A549 (cell line): ENCODE data around the gene ODC1.

Experiments used
- CBX2 ChIP-seq: fragments of 200-600 bp; sonication (generic); IDR thresholded peaks from 2 replicates; pipeline ENCODE4 v1.6.1; 2016; ENCODE audit warnings: low read depth, mild to moderate bottlenecking, borderline replicate concordance
- CEBPB ChIP-seq, 2 experiments: fragments of >200 bp in 1 of 2; sonication (Bioruptor Twin) in 1 of 2; formaldehyde crosslinking in 1 of 2; IDR thresholded peaks; 2 replicates each; pipeline ENCODE4 v1.6.1; 2012 to 2016
- CHD2 ChIP-seq: fragments of 150-350 bp; IDR thresholded peaks from 2 replicates; pipeline ENCODE4 v1.6.1; 2014; ENCODE audit warnings: low read length; ENCODE audit not compliant: partially characterized antibody
- CTCF ChIP-seq: fragments of >200 bp; sonication (Bioruptor Twin); formaldehyde crosslinking; IDR thresholded peaks from 3 replicates; pipeline ENCODE4 v1.5.1; 2016
- EHMT2 ChIP-seq: fragments of 200-600 bp; sonication (generic); IDR thresholded peaks from 2 replicates; pipeline ENCODE4 v1.6.1; 2016; ENCODE audit warnings: antibody characterized with exemption, low read depth, mild to moderate bottlenecking, moderate library complexity
- EP300 ChIP-seq, 2 experiments: fragments of >200 bp; sonication (Bioruptor Twin); formaldehyde crosslinking; IDR thresholded peaks; 2 replicates in 1 of 2; 3 replicates in 1 of 2; pipeline ENCODE4 v1.6.1; 2016 to 2017
- MYC ChIP-seq: IDR thresholded peaks from 2 replicates; pipeline ENCODE4 v1.6.1; 2012; ENCODE audit warnings: mild to moderate bottlenecking, inconsistent platforms, low read length, improper control_type of control experiment, borderline replicate concordance
- PBX3 ChIP-seq: IDR thresholded peaks from 2 replicates; pipeline ENCODE4 v1.6.1; 2012
- RARB ChIP-seq: fragments of 250-450 bp; sonication (Bioruptor Pico); IDR thresholded peaks from 2 replicates; pipeline ENCODE4 v1.8.0; 2021; ENCODE audit warnings: mild to moderate bottlenecking, moderate library complexity
- REST ChIP-seq: fragments of 200-600 bp; sonication (generic); IDR thresholded peaks from 2 replicates; pipeline ENCODE4 v1.6.1; 2016; ENCODE audit warnings: antibody characterized with exemption, mild to moderate bottlenecking, moderate library complexity
- RFX5 ChIP-seq: fragments of 450-650 bp; IDR thresholded peaks from 2 replicates; pipeline ENCODE4 v1.7.1; 2014; ENCODE audit warnings: antibody characterized with exemption, mild to moderate bottlenecking, moderate library complexity
- ZC3H11A ChIP-seq: fragments of 450-650 bp; IDR thresholded peaks from 2 replicates; pipeline ENCODE4 v1.6.1; 2014; ENCODE audit warnings: antibody characterized with exemption, mild to moderate bottlenecking

- no peak for TF ChIP-seq MYC
- no peak for TF ChIP-seq PBX3
- no peak for TF ChIP-seq CBX2
- no peak for TF ChIP-seq CTCF
- TF ChIP-seq ZC3H11A: no peak
- TF ChIP-seq CHD2: no peak
- no peak for TF ChIP-seq EHMT2
- TF ChIP-seq RARB: no peak
- no peak for TF ChIP-seq REST
- no peak for TF ChIP-seq CEBPB (IDR thresholded peaks at IDR 0.05)
- no peak for TF ChIP-seq RFX5
- TF ChIP-seq EP300 (IDR thresholded peaks at IDR 0.05): no peak
These were observed 43.6 kb downstream of the ODC1 start for GRCh38 chr2:10404324-10405143.
